Measurements from ENCODE around the gene APOBEC4.
A peak's percentile ranks its signal among the peaks of the same experiment; 100 is the strongest.
"Not testable (repeated sequence)": the region's sequence is repeated elsewhere in the genome, so short reads cannot be mapped to it uniquely, and the experiment has no call there.

Gene APOBEC4

DNA sequence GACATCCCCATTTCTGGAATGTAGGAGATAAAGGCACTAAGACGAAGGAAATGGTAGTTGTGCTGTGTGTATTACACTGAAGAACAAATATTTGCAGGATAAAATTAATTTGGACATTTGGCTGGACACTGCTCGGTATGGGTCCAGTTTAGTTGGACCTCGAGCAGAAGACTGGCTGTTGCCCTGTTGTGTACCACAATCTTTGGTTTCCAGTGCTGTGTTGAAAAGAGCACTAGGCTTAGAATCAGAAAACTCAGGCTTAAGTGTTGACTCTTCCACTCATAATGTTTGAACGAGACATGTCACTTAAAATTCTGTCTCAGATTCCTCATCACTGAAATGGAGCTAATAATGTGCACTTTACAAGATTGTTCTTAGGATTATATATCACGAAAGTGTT is 16.3 kb downstream of the APOBEC4 start:
- peak overlapping the region; percentile 97 for H3K27ac Mint-ChIP-seq (ENCODE audit: low read depth)

DNA sequence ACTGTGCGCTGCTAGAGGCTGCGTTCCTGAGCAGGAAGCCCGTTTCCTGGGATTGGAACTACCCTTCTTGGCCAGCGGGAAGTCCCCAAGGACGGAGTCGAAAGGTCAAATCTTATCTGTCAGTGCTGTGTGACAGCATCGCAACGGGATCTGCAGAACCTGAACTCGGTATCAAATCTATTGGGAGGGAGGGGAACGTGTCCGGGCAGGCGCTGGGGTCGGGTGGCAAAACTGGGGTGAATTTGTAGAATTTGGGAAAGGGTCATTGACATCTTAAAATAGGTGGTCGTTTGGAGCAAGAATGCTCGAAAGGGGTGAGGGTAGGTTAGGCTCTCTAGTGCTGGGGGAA is 16.8 kb downstream of the APOBEC4 start:
- ATAC-seq (replicated peaks; ENCODE audit: extremely low read depth, poor library complexity, severe bottlenecking) = no peak
- no peaks in the 10 kb centered on the region for H3K9me3 Mint-ChIP-seq
- DNase-seq (ENCODE audit: low spot score in 2 of 2) = no peak
- no peaks in the 10 kb centered on the region for H3K27me3 Mint-ChIP-seq
- peak overlapping the region; percentile 97 for H3K27ac Mint-ChIP-seq (ENCODE audit: low read depth)
- H3K4me3 Mint-ChIP-seq = peak overlapping the region; percentile 98
- H3K4me1 Mint-ChIP-seq = peaks cover 31% of the 10 kb centered on the region
- H3K36me3 Mint-ChIP-seq (ENCODE audit: insufficient read depth) = peaks cover 24% of the 10 kb centered on the region

More for the DNA sequence above, 16.3 kb downstream of the APOBEC4 start:
- Mint-ChIP-seq H3K9me3 (no peaks in the 10 kb centered on the region), H3K27me3 (no peaks in the 10 kb centered on the region), H3K4me3 (peak overlapping the region; percentile 98), H3K4me1 (peaks cover 31% of the 10 kb centered on the region), H3K36me3 (ENCODE audit: insufficient read depth) (peaks cover 22% of the 10 kb centered on the region)
- ATAC-seq (replicated peaks; ENCODE audit: extremely low read depth, poor library complexity, severe bottlenecking) (no peak), DNase-seq (ENCODE audit: low spot score in 2 of 2) (no peak)

DNA sequence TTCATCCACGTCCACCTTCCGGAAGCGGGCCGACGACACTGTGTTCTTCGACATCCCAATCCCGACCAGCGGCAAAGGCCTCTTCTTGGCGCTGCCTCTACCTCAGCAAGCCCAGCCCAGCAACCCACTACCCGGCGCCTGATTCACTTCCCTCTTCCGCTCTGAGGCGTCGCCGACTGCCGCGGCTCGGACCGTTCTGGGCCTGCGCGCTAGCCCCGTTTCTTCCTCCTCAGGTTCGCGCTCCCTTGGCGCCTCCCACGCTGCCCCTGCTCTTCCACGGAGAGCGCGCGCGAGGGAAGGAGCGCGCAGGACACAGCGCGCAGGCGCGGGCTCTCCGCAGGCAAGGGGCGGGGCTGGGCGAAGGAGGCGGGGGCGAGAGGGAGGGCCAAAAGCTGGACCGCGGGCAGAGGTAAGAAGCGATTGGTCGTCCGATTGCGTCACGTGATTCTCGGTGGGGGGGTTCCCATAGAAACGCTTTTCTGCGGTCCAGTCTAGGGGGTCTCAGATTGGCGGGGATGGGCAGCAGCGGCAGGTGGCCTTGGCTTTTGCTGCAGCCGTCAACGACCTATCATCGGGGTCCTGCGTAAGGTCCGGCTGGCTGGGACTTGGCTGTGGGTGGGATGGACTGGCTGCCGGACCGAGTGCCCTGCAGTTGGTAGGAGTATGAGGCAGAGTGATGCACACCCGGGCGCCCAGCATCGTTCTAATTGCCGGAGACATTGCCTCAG is 17.3 kb downstream of the APOBEC4 start, which contains the start of gene ARPC5:
Gene ARPC5 (minus strand): TSS at position 178 of the 728 bp plus-strand sequence. CDS start 124 bp downstream, at position 54.
- DNase-seq (ENCODE audit: low spot score in 2 of 2) (peak; percentile 84 to 93), ATAC-seq (replicated peaks; ENCODE audit: extremely low read depth, poor library complexity, severe bottlenecking) (peak; percentile 88)
- H3K9me3 Mint-ChIP-seq = no peaks in the 10 kb centered on the region
- H3K36me3 Mint-ChIP-seq (ENCODE audit: insufficient read depth) = peaks cover 26% of the 10 kb centered on the region
- no peaks in the 10 kb centered on the region for H3K27me3 Mint-ChIP-seq
- H3K4me1 Mint-ChIP-seq = peaks cover 35% of the 10 kb centered on the region
- peak within 1 kb of the TSS; percentile 97 for H3K27ac Mint-ChIP-seq (ENCODE audit: low read depth)
- peak within 1 kb of the TSS; percentile 98 for H3K4me3 Mint-ChIP-seq

DNA sequence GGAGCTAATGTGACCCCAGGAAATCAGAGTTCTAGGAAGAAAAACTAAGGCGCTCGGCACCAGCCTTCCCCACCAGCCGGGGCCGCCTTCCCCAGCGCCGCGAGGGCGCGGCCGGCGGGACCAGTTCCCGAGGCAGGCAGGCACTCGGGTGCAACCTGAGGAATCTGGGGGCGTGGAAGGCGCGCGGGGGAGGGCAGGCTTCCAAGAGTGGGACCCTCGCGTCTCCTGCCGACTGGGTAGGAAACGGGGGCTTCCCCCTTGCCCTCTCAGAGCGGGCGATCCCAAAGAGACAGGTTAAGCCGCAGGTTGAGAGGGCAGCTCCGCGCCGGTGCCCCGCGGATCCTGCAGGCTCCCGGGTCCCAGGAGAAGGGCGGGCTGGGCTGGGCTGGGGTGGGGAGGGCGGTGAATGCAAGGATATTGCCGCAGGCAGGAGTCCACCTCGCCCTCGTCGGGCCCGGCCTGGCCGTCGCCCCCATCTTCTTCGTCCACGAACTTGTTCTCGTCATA is 18.0 kb downstream of the APOBEC4 start:
- ATAC-seq (replicated peaks; ENCODE audit: extremely low read depth, poor library complexity, severe bottlenecking) = peak; percentile 2
- peaks cover 32% of the 10 kb centered on the region for H3K36me3 Mint-ChIP-seq (ENCODE audit: insufficient read depth)
- H3K27me3 Mint-ChIP-seq = no peaks in the 10 kb centered on the region
- H3K27ac Mint-ChIP-seq (ENCODE audit: low read depth) = peak overlapping the region; percentile 97
- DNase-seq (ENCODE audit: low spot score in 2 of 2) = peak in 1 of 2 donors; percentile 16
- peaks cover 41% of the 10 kb centered on the region for H3K4me1 Mint-ChIP-seq
- peak overlapping the region; percentile 98 for H3K4me3 Mint-ChIP-seq
- H3K9me3 Mint-ChIP-seq = no peaks in the 10 kb centered on the region

DNA sequence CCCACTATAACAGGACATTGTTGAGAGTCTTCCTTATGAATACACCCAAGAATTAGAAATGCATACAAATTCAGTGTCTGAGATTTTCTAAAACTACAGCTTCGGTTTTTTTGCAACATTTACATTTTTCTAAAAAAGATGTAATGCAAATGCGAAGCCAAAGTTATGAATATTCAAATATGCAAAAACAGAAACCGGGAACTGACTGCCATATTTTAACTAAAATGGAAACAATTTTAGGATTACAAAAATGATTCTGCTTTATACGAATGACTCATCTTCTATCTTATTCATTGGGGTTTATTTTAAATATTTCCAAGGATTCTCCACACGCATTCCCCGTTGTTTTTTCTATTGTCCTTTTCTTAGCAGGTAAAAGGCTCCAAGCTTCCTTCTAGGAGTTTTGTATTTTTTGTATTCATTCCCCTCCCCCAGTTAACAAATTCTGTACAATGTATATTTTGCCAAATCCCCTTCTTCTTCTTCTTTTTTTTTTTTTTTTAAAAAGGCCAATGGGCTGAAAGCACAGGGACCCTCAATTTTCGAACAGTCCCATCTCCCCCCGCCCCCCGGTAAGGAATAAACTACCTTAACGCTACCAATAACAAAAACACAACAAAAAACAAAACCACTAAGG is 18.6 kb downstream of the APOBEC4 start:
- Mint-ChIP-seq H3K27me3 (no peaks in the 10 kb centered on the region), H3K4me1 (peaks cover 45% of the 10 kb centered on the region), H3K27ac (ENCODE audit: low read depth) (peak overlapping the region; percentile 50), H3K9me3 (no peaks in the 10 kb centered on the region), H3K36me3 (ENCODE audit: insufficient read depth) (peaks cover 36% of the 10 kb centered on the region), H3K4me3 (peak overlapping the region; percentile 98)
- no peak for ATAC-seq (replicated peaks; ENCODE audit: extremely low read depth, poor library complexity, severe bottlenecking)
- no peak for DNase-seq (ENCODE audit: low spot score in 2 of 2)

DNA sequence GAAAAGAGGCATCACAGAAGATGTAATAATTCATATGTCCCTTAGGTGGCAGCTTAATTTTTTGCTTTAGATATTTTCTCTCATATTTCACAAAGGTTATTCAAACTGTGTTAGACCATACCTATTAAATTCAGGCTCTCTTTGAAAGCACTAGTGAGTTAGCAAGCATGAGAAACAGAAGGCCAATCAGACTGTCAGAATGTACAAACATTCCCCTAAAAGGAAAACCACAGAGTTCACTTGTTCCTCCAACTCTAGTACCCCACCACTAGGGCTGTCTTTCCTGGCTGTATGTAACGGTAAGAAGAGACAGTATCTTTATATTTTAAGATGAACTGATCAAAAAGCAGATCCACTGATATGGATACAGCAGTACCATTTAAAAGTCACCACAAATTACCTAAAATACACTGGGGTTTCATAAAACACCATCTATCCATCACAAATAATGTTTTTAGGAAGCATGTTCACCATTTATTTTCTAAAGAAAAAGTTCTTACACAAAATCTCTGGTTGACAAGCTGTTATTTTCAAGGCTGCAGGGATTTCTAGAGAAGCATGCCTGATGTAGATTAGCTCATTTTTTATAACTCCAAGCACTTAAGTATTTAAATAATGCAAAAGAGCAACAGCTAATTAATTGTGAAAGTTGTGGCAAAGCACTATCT is 19.3 kb downstream of the APOBEC4 start:
- Mint-ChIP-seq H3K4me3 (peak overlapping the region; percentile 98), H3K9me3 (no peaks in the 10 kb centered on the region), H3K36me3 (ENCODE audit: insufficient read depth) (peaks cover 44% of the 10 kb centered on the region), H3K27me3 (no peaks in the 10 kb centered on the region), H3K27ac (ENCODE audit: low read depth) (peak overlapping the region; percentile 50), H3K4me1 (peaks cover 52% of the 10 kb centered on the region)
- ATAC-seq (replicated peaks; ENCODE audit: extremely low read depth, poor library complexity, severe bottlenecking) (peak; percentile 26), DNase-seq (ENCODE audit: low spot score in 2 of 2) (no peak)

DNA sequence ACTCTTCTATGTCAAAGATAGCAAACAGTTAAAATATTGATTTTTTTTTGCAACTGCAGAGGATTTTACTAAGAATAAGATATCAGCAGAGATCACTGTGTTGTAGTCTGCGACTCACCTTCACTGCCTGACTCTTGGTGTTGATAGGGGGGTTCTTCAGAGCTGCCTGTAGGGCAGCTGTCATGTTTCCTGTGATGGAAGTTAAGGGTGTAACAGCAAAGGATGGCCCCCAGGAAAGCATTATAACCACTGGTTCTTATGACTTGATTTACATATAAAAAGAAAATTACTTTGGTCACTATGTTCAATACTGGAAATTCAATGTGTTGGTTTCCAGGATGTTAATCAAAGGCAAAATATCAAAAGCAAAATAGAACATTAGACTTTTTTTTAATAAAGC is 20.2 kb downstream of the APOBEC4 start:
- no peak for DNase-seq (ENCODE audit: low spot score in 2 of 2)

DNA sequence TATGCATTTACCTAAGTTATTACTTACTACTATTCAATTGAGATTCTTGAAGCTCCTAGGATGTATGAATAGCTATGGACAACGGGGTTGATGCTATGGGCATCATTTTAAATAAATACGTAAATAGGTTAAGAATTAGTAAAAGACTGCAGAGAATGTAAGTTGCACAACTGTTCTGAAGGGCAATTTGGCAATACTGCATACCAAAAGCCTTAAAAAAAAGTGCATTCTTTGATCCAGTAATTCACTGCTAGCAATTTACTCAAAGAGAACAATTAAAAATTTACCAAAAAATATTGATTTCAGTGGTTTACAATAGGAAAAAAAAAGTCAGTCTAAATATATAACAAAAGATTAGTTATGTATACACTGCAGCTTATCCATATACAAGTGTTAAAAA is 21.0 kb downstream of the APOBEC4 start:
- Mint-ChIP-seq H3K9me3 (no peaks in the 10 kb centered on the region), H3K27me3 (no peaks in the 10 kb centered on the region), H3K27ac (ENCODE audit: low read depth) (no peak overlapping the region), H3K4me3 (peak overlapping the region; percentile 36), H3K36me3 (ENCODE audit: insufficient read depth) (peaks cover 53% of the 10 kb centered on the region), H3K4me1 (peaks cover 59% of the 10 kb centered on the region)
- DNase-seq (ENCODE audit: low spot score in 2 of 2) (no peak), ATAC-seq (replicated peaks; ENCODE audit: extremely low read depth, poor library complexity, severe bottlenecking) (no peak)

More for the DNA sequence above, 20.2 kb downstream of the APOBEC4 start:
- no peaks in the 10 kb centered on the region for H3K9me3 Mint-ChIP-seq
- H3K36me3 Mint-ChIP-seq (ENCODE audit: insufficient read depth) = peaks cover 52% of the 10 kb centered on the region
- H3K4me3 Mint-ChIP-seq = peak overlapping the region; percentile 98
- H3K27me3 Mint-ChIP-seq = no peaks in the 10 kb centered on the region
- H3K27ac Mint-ChIP-seq (ENCODE audit: low read depth) = no peak overlapping the region
- peaks cover 59% of the 10 kb centered on the region for H3K4me1 Mint-ChIP-seq
- ATAC-seq (replicated peaks; ENCODE audit: extremely low read depth, poor library complexity, severe bottlenecking) = no peak

DNA sequence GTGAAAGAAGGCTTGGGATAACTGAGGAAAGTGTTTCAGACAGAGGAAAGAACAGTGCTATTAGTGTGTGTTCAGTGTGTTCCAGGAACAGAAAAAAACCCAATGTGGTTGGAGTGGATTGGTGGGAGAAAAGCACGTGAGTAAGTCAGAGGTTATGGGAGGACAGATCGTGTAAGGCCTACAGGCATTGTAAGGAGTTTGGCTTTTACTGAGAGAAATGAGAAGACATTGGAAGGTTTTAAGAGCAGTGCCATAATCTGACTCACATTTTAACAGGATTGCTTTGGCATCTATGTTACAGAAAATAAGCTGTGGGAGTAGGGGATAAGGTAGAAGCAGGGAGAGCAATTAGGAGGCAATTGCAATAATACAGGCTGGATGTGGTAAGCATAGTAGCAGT is 22.4 kb downstream of the APOBEC4 start:
- ATAC-seq (replicated peaks; ENCODE audit: extremely low read depth, poor library complexity, severe bottlenecking) (no peak), DNase-seq (ENCODE audit: low spot score in 2 of 2) (no peak)
- Mint-ChIP-seq H3K36me3 (ENCODE audit: insufficient read depth) (peaks cover 55% of the 10 kb centered on the region), H3K4me1 (peaks cover 52% of the 10 kb centered on the region), H3K4me3 (peak overlapping the region; percentile 50), H3K27ac (ENCODE audit: low read depth) (peak overlapping the region; percentile 33), H3K27me3 (no peaks in the 10 kb centered on the region), H3K9me3 (no peaks in the 10 kb centered on the region)

DNA sequence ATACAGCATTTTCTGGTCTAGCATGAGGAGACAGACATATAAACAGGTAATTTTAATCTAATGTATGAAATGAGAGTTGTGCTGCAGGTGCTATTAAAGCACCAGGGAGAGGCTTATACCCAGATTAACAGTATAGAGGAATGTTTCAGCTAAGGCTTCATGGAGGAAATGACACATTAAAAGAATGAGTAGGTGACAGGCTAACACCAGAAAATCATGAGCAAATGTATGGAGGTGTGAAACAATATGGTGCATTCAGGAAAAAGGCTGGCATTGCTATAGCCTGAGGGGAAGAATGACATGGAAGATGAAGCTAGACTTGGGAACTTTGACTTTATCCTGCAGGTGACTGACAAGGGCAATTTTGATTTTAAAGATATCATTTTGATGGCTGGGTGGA is 24.6 kb downstream of the APOBEC4 start:
- Mint-ChIP-seq H3K36me3 (ENCODE audit: insufficient read depth) (peaks cover 59% of the 10 kb centered on the region), H3K9me3 (no peaks in the 10 kb centered on the region), H3K27ac (ENCODE audit: low read depth) (peak overlapping the region; percentile 7), H3K4me3 (no peak overlapping the region), H3K4me1 (peaks cover 51% of the 10 kb centered on the region), H3K27me3 (no peaks in the 10 kb centered on the region)
- no peak for ATAC-seq (replicated peaks; ENCODE audit: extremely low read depth, poor library complexity, severe bottlenecking)
- no peak for DNase-seq (ENCODE audit: low spot score in 2 of 2)

DNA sequence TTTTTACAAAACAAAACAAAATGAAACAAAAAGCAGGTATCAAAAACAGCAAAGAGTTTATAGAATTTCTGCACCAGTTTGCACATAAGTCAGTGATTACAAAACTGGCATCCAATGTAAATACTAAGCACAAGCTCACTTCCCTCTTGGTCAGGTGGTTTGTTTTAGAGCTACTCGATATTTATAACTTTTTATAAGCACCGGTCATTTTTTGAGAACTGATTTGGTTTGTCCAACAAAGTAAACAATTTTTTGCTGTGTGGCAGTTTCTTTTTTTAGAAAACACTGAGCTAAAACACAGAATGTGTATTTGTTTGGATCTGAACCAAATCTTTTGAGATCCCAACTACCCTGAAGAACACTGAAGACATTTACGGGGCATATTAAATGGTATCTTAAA is 26.9 kb downstream of the APOBEC4 start:
- H3K27me3 Mint-ChIP-seq; H3K9me3 Mint-ChIP-seq; DNase-seq (ENCODE audit: low spot score in 2 of 2); H3K4me3 Mint-ChIP-seq; ATAC-seq (replicated peaks; ENCODE audit: extremely low read depth, poor library complexity, severe bottlenecking): not testable (repeated sequence)
- Mint-ChIP-seq H3K27ac (ENCODE audit: low read depth) (peak overlapping the region; percentile 50), H3K4me1 (peaks cover 50% of the 10 kb centered on the region), H3K36me3 (ENCODE audit: insufficient read depth) (peaks cover 58% of the 10 kb centered on the region)

DNA sequence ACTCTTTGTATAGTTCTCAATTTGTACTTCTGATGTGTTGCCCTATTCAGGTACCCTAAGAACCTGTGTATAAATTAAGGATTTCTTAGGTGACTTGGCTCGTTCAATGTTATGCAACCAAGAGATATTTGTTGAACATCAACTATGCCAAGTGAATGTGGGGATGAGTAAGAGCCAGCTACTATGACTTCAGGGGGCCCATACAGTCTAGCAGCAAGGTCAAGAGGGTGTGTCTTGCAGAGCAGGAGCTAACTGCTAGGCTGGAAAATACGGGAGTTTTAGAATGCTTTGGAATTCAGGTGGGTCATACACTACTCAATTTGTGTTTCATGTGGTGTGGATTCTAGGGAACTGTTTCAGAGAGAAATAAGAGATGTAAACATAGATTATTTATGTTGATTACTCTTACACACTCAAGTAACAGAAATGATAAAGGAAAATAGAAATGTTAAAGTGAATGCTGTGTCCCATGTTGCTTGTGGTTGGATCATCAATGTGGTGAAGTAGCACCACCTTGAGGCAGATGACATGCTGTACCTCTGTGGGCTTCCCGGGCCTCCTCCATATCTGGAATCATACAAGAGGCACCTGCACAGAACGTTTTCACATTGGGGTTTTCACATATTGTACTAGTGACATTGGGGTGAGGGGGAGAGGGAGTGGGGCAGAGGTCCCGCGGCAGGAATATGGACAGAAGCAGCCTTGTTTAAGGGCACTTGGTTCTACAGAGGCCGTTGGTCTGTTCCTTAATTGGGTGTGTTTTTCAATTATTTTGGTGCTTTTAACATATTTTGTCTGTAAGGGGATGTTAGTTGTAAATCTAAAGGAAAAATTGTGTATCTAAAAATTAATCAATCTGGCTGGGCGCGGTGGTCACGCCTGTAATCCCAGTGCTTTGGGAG is 30.0 kb downstream of the APOBEC4 start:
- peaks cover 31% of the 10 kb centered on the region for H3K36me3 Mint-ChIP-seq (ENCODE audit: insufficient read depth)
- no peak overlapping the region for H3K4me3 Mint-ChIP-seq
- H3K4me1 Mint-ChIP-seq = peaks cover 23% of the 10 kb centered on the region
- H3K9me3 Mint-ChIP-seq = no peaks in the 10 kb centered on the region
- peak overlapping the region; percentile 48 for H3K27ac Mint-ChIP-seq (ENCODE audit: low read depth)
- H3K27me3 Mint-ChIP-seq = no peaks in the 10 kb centered on the region
- ATAC-seq (replicated peaks; ENCODE audit: extremely low read depth, poor library complexity, severe bottlenecking) (peak; percentile 82), DNase-seq (ENCODE audit: low spot score in 2 of 2) (peak in 1 of 2 donors; percentile 20)

Data from central memory CD8-positive, alpha-beta T cell (primary cell).